MCF 10A (cell line): ENCODE measurements around the gene LMO2. TPM values are rescaled to one million over a fixed set of nuclear protein-coding genes. Genes with fewer than 3 reads are reported as not detected.
"Not testable (repeated sequence)": the region's sequence is repeated elsewhere in the genome, so short reads cannot be mapped to it uniquely, and the experiment has no call there.

Experiments
- BruUV-seq: library from RNA; stranded (reverse); fragments of 400-500 nt; replicated peaks from 2 replicates; lab custom pipeline; 2021; lab: Mats Ljungman, UMichigan
- CTCF ChIA-PET: fragments of 300-600 bp; sonication (Branson Sonifier 250); formaldehyde crosslinking; extraction: SDS; loops from one replicate; lab custom pipeline; 2021; ENCODE audit warnings: antibody characterized with exemption, inconsistent platforms; lab: Yijun Ruan, JAX
- POLR2A ChIA-PET: fragments of 300-600, 350-650 bp; sonication (Branson Sonifier 250); formaldehyde crosslinking; extraction: SDS; loops from one replicate; lab custom pipeline; 2020; ENCODE audit warnings: antibody characterized with exemption, inconsistent platforms; lab: Yijun Ruan, JAX
- DNase-seq: peaks from one replicate; pipeline ENCODE4 v3.0.0-alpha.2; 2018; ENCODE audit not compliant: unreplicated experiment
- H3K27ac Mint-ChIP-seq: one replicate; pipeline ENCODE4 v1.8.0; 2022; ENCODE audit warnings: mild to moderate bottlenecking, low read depth, mixed read lengths; ENCODE audit not compliant: unreplicated experiment
- H3K27me3 Mint-ChIP-seq: one replicate; pipeline ENCODE4 v1.8.0; 2022; ENCODE audit warnings: mixed read lengths; ENCODE audit not compliant: insufficient read depth, unreplicated experiment
- H3K36me3 Mint-ChIP-seq: one replicate; pipeline ENCODE4 v1.8.0; 2022; ENCODE audit warnings: mild to moderate bottlenecking, moderate library complexity, mixed read lengths; ENCODE audit not compliant: insufficient read depth, unreplicated experiment
- H3K4me1 Mint-ChIP-seq: one replicate; pipeline ENCODE4 v1.8.0; 2022; ENCODE audit warnings: mixed read lengths; ENCODE audit not compliant: insufficient read depth, unreplicated experiment
- H3K4me3 Mint-ChIP-seq: one replicate; pipeline ENCODE4 v1.8.0; 2022; ENCODE audit warnings: mild to moderate bottlenecking, moderate library complexity, mixed read lengths; ENCODE audit not compliant: unreplicated experiment
- H3K9me3 Mint-ChIP-seq: one replicate; pipeline ENCODE4 v1.8.0; 2022; ENCODE audit warnings: mixed read lengths; ENCODE audit not compliant: unreplicated experiment
- CTCF ChIP-seq: fragments of 200-600 bp; IDR thresholded peaks from one replicate; pipeline ENCODE4 v1.8.0; 2022; ENCODE audit warnings: antibody characterized with exemption, mild to moderate bottlenecking; ENCODE audit not compliant: unreplicated experiment
- intact Hi-C: fragments of 100-400 bp; cut with micrococcal nuclease; formaldehyde crosslinking; loops from 2 replicates; pipeline ENCODE4 v1.14.1; 2022
- total RNA-seq: library from RNA; stranded (reverse); gene quantifications from 2 replicates; pipeline ENCODE4 v1.2.3, GENCODE V29; 2022

Gene LMO2
- total RNA-seq, 1 experiment from 2014 or later: 0.89 TPM

DNA sequence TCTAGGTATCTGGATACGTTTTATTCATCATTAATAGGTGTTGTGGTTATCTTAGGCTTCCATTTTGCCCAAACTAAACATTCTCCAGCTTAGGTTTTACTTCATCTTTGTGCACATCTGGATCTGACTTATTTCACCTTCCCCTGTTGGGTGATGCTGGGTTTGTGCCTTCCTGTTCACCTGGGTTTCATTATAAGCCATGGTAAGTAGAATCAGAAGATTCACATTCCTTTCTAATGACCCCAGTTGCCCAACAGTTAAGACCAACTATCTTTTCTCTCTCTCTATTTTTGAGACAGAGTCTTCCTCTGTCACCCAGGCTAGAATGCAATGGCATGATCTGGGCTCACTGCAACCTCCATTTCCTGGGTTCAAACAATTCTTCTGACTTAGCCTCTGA lies 44.6 kb downstream of the LMO2 start:
- H3K36me3 Mint-ChIP-seq: no peaks in the 10 kb centered on the region
- no TSS peak for BruUV-seq
- intact Hi-C loops: no loop called here
- ChIA-PET CTCF (interaction anchor here (0.5 to 3.3 kb wide), 5 partner anchors 11 to 91 kb away, joined by 3 to 20 read pairs (median 3); no protein-coding TSS in a partner anchor), POLR2A (no interaction called here)
- H3K4me3 Mint-ChIP-seq: no peak overlapping the region
- no peaks in the 10 kb centered on the region for H3K4me1 Mint-ChIP-seq
- H3K9me3 Mint-ChIP-seq: no peaks in the 10 kb centered on the region
- TF ChIP-seq CTCF: no peak
- H3K27me3 Mint-ChIP-seq: peaks cover 78% of the 10 kb centered on the region
- H3K27ac Mint-ChIP-seq: no peak overlapping the region
- no peak for DNase-seq

DNA sequence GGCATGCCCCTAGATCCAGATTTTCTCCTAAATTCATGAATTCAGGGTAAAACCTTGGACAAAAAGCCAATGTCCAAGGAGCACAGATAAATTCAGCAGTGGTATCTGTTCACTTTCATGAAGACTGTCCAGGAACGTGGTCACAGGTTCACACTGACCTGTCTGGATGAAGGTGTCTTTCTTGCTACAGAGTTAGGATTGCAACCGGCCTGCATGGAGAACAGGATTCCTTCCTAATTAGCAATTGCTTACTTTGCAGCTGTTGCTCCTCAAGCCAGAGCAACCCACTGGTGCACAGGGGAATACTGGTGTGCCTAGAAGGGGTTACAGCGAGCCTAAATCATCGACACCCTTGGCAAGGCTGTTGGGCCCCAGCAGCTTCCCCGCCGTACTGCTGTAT lies 47.6 kb downstream of the LMO2 start:
- Mint-ChIP-seq H3K27me3 (peaks cover 87% of the 10 kb centered on the region), H3K4me1 (no peaks in the 10 kb centered on the region), H3K36me3 (no peaks in the 10 kb centered on the region), H3K4me3 (no peak overlapping the region), H3K9me3 (no peaks in the 10 kb centered on the region), H3K27ac (no peak overlapping the region)
- ChIA-PET CTCF (interaction anchor here (1.0 to 1.7 kb wide), 3 partner anchors 9 to 143 kb away, joined by 4 to 9 read pairs (median 6); no protein-coding TSS in a partner anchor), POLR2A (no interaction called here)
- no peak for DNase-seq
- no TSS peak for BruUV-seq
- TF ChIP-seq CTCF: no peak
- intact Hi-C loops: no loop called here

DNA sequence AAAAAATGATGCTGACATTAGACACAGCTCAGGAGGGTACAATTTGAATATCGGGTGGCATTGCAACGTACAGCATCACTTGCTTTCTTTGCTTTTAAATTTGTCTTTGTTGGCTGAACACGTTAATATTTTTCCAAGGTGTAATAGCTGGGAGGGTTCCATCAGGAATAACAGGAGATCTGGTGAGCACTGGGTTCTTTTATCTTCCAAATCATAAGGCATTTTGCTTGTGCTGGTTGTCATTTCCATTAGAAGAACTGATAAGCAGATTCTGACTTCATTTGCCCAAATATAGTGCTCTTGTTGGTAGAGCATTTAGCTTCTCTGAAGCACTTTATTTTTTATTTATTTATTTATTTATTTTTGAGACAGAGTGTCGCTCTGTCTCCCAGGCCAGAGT lies 48.9 kb downstream of the LMO2 start:
- no peaks in the 10 kb centered on the region for H3K36me3 Mint-ChIP-seq
- no peaks in the 10 kb centered on the region for H3K4me1 Mint-ChIP-seq
- peaks cover 87% of the 10 kb centered on the region for H3K27me3 Mint-ChIP-seq
- no peak overlapping the region for H3K27ac Mint-ChIP-seq
- no peak for TF ChIP-seq CTCF
- no TSS peak for BruUV-seq
- intact Hi-C loops: no loop called here
- H3K4me3 Mint-ChIP-seq: no peak overlapping the region
- no peak for DNase-seq
- H3K9me3 Mint-ChIP-seq: no peaks in the 10 kb centered on the region
- ChIA-PET POLR2A (interaction anchor here (0.7 kb wide), 1 partner anchor 538 kb away, joined by 3 read pairs; no protein-coding TSS in a partner anchor), CTCF (interaction anchor here (0.7 to 2.5 kb wide), 11 partner anchors 7 to 1642 kb away, joined by 3 to 11 read pairs (median 4); no protein-coding TSS in a partner anchor)

- no peak for TF ChIP-seq CTCF
- H3K27ac Mint-ChIP-seq: no peak overlapping the region
- ChIA-PET CTCF (interaction anchor here (0.6 to 2.5 kb wide), 11 partner anchors 7 to 1642 kb away, joined by 3 to 11 read pairs (median 4); no protein-coding TSS in a partner anchor), POLR2A (no interaction called here)
- no peaks in the 10 kb centered on the region for H3K36me3 Mint-ChIP-seq
- no peak for DNase-seq
- intact Hi-C loops: no loop called here
- no TSS peak for BruUV-seq
- no peaks in the 10 kb centered on the region for H3K9me3 Mint-ChIP-seq
- H3K27me3 Mint-ChIP-seq: peaks cover 81% of the 10 kb centered on the region
- H3K4me3 Mint-ChIP-seq: no peak overlapping the region
- no peaks in the 10 kb centered on the region for H3K4me1 Mint-ChIP-seq
Measured at GRCh38 chr11:33842236-33842915, 49.5 kb downstream of the LMO2 start.

DNA sequence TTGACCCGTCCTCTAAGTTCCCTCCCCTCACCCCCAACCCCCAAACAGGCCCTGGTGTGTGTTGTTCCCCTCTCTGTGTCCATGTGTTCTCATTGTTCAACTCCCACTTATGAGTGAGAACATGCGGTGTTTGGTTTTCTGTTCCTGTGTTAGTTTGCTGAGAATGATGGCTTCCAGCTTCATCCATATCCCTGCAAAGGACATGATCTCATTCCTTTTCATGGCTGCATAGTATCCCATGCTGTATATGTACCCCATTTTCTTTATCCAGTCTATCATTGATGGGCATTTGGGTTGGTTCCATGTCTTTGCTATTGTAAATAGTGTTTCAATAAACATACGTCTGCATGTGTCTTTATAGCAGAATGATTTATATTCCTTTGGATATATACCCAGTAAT lies 53.6 kb downstream of the LMO2 start:
- BruUV-seq, H3K36me3 Mint-ChIP-seq, intact Hi-C loops, H3K9me3 Mint-ChIP-seq, H3K4me3 Mint-ChIP-seq, CTCF ChIA-PET, H3K27ac Mint-ChIP-seq, DNase-seq: not testable (repeated sequence)
- Mint-ChIP-seq H3K27me3 (peaks cover 49% of the 10 kb centered on the region), H3K4me1 (peaks cover 12% of the 10 kb centered on the region)
- POLR2A ChIA-PET: interaction anchor here (0.7 kb wide), 1 partner anchor 9 kb away, joined by 3 read pairs; no protein-coding TSS in a partner anchor

DNA sequence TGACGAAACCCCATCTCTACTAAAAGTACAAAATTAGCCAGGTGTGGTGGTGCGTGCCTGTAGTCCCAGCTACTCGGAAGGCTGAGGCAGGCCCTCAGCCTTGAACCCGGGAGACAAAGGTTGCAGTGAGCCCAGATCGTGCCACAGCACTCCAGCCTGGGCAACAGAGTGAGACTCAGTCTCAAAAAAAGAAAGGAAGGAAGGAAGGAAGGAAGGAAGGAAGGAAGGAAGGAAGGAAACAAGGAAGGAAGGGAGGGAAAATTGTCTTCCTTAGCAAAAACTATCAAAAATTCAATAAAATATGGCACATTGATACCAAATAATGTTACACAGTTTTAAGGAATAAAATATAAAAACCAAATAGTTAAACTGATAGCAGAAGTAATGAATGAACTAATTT lies 54.5 kb downstream of the LMO2 start:
- Mint-ChIP-seq H3K27me3 (peaks cover 40% of the 10 kb centered on the region), H3K4me1 (peaks cover 12% of the 10 kb centered on the region)
- H3K9me3 Mint-ChIP-seq, H3K27ac Mint-ChIP-seq, DNase-seq, H3K4me3 Mint-ChIP-seq, H3K36me3 Mint-ChIP-seq, intact Hi-C loops, BruUV-seq, POLR2A ChIA-PET: not testable (repeated sequence)
- CTCF ChIA-PET: interaction anchor here (0.9 kb wide), 1 partner anchor 20 kb away, joined by 3 read pairs; no protein-coding TSS in a partner anchor
